HepG2 (cell line): ENCODE data around the gene GMFB. TPM values are rescaled to one million over a fixed set of nuclear protein-coding genes. Genes with fewer than 3 reads are reported as not detected.

ENCODE experiments used
- CREB1 ChIP-seq, 2 experiments: fragments of 450-650 bp in 1 of 2; IDR thresholded peaks; 2 replicates each; pipeline ENCODE4 v1.6.1; 2016 to 2017; ENCODE audit warnings: control low read depth in 1 of 2, mild to moderate bottlenecking in 1 of 2, missing compliant biosample characterization in 1 of 2, missing genetic modification characterization in 1 of 2
- DMAP1 ChIP-seq: IDR thresholded peaks from 2 replicates; pipeline ENCODE4 v1.6.1; 2016
- GZF1 ChIP-seq: sonication (generic); formaldehyde crosslinking; IDR thresholded peaks from 2 replicates; pipeline ENCODE4 v1.5.1; 2020; ENCODE audit warnings: mild to moderate bottlenecking, missing genetic modification reagents
- HCFC1 ChIP-seq: fragments of 150-350 bp; IDR thresholded peaks from 2 replicates; pipeline ENCODE4 v1.6.1; 2014; ENCODE audit warnings: low read depth, low read length
- HMG20A ChIP-seq: IDR thresholded peaks from 2 replicates; pipeline ENCODE4 v1.6.1; 2016; ENCODE audit warnings: borderline replicate concordance
- KLF16 ChIP-seq, 2 experiments: sonication (generic) in 1 of 2; formaldehyde crosslinking in 1 of 2; IDR thresholded peaks; 2 replicates each; pipeline versions ENCODE4 v1.6.1 to v1.8.0; 2016 to 2023; ENCODE audit warnings: missing genetic modification reagents in 2 of 2, missing compliant biosample characterization in 1 of 2
- MTF2 ChIP-seq: sonication (generic); formaldehyde crosslinking; IDR thresholded peaks from 2 replicates; pipeline ENCODE4 v1.5.0; 2020; ENCODE audit warnings: missing genetic modification reagents, borderline replicate concordance
- NCOR1 ChIP-seq: fragments of 200-600 bp; sonication (generic); IDR thresholded peaks from 2 replicates; pipeline ENCODE4 v1.7.0; 2017; ENCODE audit warnings: antibody characterized with exemption, low read length, borderline replicate concordance
- NONO ChIP-seq, 2 experiments: fragments of 450-650 bp in 1 of 2; sonication (generic) in 1 of 2; formaldehyde crosslinking in 1 of 2; IDR thresholded peaks in 1 of 2; conservative IDR thresholded peaks in 1 of 2; 2 replicates each; pipeline versions ENCODE4 v1.6.1 to v1.8.0; 2017 to 2022; ENCODE audit warnings: mild to moderate bottlenecking in 1 of 2, missing genetic modification reagents in 1 of 2, moderate library complexity in 1 of 2
- ONECUT2 ChIP-seq: sonication (generic); formaldehyde crosslinking; IDR thresholded peaks from 2 replicates; pipeline ENCODE4 v1.4.0; 2020; ENCODE audit warnings: missing genetic modification reagents
- RAD21 ChIP-seq: fragments of 450-650 bp; formaldehyde crosslinking; IDR thresholded peaks from 2 replicates; pipeline ENCODE4 v1.5.0; 2020; ENCODE audit warnings: mild to moderate bottlenecking
- RFX5 ChIP-seq: IDR thresholded peaks from 2 replicates; pipeline ENCODE4 v1.6.1; 2011; ENCODE audit warnings: low read depth, low read length, improper control_type of control experiment
- SRF ChIP-seq: IDR thresholded peaks from 2 replicates; pipeline ENCODE4 v1.6.1; 2011; ENCODE audit warnings: mild to moderate bottlenecking, low read depth, low read length, moderate library complexity
- TGIF2 ChIP-seq: IDR thresholded peaks from 2 replicates; pipeline ENCODE4 v1.6.1; 2016; ENCODE audit warnings: control low read depth, missing compliant biosample characterization
- ZNF260 ChIP-seq: sonication (generic); formaldehyde crosslinking; IDR thresholded peaks from 2 replicates; pipeline ENCODE4 v1.4.0; 2020; ENCODE audit warnings: missing genetic modification reagents, low read depth, mild to moderate bottlenecking, borderline replicate concordance
- ZNF644 ChIP-seq: IDR thresholded peaks from 2 replicates; pipeline ENCODE4 v1.6.1; 2016; ENCODE audit warnings: low read depth
- polyA plus RNA-seq, 8 experiments: library from polyadenylated mRNA; depleted of rRNA in 3 of 8; stranded (reverse) in 7 of 8; unstranded in 1 of 8; fragments of >200 nt; fragmentation: Illumina TruSeq in 4 of 8; extraction: Trizol in 4 of 8; gene quantifications; 2 replicates each; pipeline versions ENCODE4 v1.2.1 to v1.2.3, GENCODE V29; 2011 to 2016; ENCODE audit warnings: low read depth in 4 of 8, missing spikeins in 1 of 8, mixed read lengths in 1 of 8; ENCODE audit not compliant: insufficient read depth in 1 of 8
- total RNA-seq, 5 experiments: library from RNA; depleted of rRNA; stranded (reverse); fragments of >200 nt; fragmentation: Illumina TruSeq; extraction: Trizol; gene quantifications; 2 replicates each; pipeline ENCODE4 v1.2.3, GENCODE V29; 2016; ENCODE audit warnings: low read depth in 1 of 5
- TF ChIP-seq, protein P1 (sequence below): sonication (generic); formaldehyde crosslinking; IDR thresholded peaks from 2 replicates; pipeline ENCODE4 v1.9.0; 2022; ENCODE audit warnings: missing genetic modification reagents, mild to moderate bottlenecking, borderline replicate concordance
- TF ChIP-seq, protein P2 (sequence below): sonication (generic); formaldehyde crosslinking; IDR thresholded peaks from 2 replicates; pipeline ENCODE4 v1.8.0; 2022; ENCODE audit warnings: missing genetic modification reagents, mild to moderate bottlenecking, borderline replicate concordance
- TF ChIP-seq, protein P3 (sequence below): IDR thresholded peaks from 2 replicates; pipeline ENCODE4 v1.4.0; 2020; ENCODE audit warnings: mild to moderate bottlenecking, missing genetic modification reagents
- TF ChIP-seq, protein P4 (sequence below): sonication (generic); formaldehyde crosslinking; IDR thresholded peaks from 2 replicates; pipeline ENCODE4 v1.4.0; 2020; ENCODE audit warnings: missing genetic modification reagents, borderline replicate concordance

Gene GMFB
- total and polyA plus RNA-seq, 2 of the 13 experiments (the other 11 are each of a cell fraction or from before 2014, with no cell fraction given): 17.3 to 68.2 TPM

DNA sequence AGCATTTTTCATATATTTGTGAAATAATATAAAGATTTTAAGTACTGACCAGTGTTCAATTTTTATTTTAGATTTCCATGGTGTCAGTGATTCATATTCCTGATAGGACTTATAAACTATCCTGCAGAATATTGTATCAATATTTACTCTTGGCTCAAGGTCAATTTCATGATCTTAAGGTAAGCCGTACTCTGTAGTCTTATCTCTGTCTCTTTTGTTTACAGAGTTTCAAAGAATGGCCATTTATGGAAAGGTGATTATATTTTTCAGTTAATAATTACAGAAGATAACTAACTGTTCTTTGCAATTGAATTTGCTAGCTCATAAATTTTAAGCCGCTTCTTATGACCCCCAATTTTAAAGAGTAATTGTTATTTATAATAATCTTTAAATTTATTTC, 48.9 kb upstream of the GMFB start (continued):
- TF ChIP-seq, protein P1, sequence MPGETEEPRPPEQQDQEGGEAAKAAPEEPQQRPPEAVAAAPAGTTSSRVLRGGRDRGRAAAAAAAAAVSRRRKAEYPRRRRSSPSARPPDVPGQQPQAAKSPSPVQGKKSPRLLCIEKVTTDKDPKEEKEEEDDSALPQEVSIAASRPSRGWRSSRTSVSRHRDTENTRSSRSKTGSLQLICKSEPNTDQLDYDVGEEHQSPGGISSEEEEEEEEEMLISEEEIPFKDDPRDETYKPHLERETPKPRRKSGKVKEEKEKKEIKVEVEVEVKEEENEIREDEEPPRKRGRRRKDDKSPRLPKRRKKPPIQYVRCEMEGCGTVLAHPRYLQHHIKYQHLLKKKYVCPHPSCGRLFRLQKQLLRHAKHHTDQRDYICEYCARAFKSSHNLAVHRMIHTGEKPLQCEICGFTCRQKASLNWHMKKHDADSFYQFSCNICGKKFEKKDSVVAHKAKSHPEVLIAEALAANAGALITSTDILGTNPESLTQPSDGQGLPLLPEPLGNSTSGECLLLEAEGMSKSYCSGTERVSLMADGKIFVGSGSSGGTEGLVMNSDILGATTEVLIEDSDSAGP: no peak
- TF ChIP-seq ZNF644 (CRISPR knock-in tag): no peak
- TF ChIP-seq RAD21 (CRISPR knock-in tag): no peak
- TF ChIP-seq NONO (IDR thresholded peaks at IDR 0.05): no peak
- no peak for TF ChIP-seq NONO (CRISPR knock-in tag; conservative IDR thresholded peaks at IDR 0.05)
- no peak for TF ChIP-seq KLF16 (CRISPR knock-in tag; IDR thresholded peaks at IDR 0.05)
- no peak for TF ChIP-seq CREB1 (IDR thresholded peaks at IDR 0.05)
- peak; percentile 48; the same call in 1 of the 2 replicates for TF ChIP-seq CREB1 (CRISPR knock-in tag; IDR thresholded peaks at IDR 0.05)
- TF ChIP-seq TGIF2: no peak
- peak; percentile 85; the same call in 1 of the 2 replicates for TF ChIP-seq NCOR1
- TF ChIP-seq HCFC1: no peak
- TF ChIP-seq, protein P2, sequence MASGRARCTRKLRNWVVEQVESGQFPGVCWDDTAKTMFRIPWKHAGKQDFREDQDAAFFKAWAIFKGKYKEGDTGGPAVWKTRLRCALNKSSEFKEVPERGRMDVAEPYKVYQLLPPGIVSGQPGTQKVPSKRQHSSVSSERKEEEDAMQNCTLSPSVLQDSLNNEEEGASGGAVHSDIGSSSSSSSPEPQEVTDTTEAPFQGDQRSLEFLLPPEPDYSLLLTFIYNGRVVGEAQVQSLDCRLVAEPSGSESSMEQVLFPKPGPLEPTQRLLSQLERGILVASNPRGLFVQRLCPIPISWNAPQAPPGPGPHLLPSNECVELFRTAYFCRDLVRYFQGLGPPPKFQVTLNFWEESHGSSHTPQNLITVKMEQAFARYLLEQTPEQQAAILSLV (CRISPR knock-in tag): no peak
- TF ChIP-seq, protein P3, sequence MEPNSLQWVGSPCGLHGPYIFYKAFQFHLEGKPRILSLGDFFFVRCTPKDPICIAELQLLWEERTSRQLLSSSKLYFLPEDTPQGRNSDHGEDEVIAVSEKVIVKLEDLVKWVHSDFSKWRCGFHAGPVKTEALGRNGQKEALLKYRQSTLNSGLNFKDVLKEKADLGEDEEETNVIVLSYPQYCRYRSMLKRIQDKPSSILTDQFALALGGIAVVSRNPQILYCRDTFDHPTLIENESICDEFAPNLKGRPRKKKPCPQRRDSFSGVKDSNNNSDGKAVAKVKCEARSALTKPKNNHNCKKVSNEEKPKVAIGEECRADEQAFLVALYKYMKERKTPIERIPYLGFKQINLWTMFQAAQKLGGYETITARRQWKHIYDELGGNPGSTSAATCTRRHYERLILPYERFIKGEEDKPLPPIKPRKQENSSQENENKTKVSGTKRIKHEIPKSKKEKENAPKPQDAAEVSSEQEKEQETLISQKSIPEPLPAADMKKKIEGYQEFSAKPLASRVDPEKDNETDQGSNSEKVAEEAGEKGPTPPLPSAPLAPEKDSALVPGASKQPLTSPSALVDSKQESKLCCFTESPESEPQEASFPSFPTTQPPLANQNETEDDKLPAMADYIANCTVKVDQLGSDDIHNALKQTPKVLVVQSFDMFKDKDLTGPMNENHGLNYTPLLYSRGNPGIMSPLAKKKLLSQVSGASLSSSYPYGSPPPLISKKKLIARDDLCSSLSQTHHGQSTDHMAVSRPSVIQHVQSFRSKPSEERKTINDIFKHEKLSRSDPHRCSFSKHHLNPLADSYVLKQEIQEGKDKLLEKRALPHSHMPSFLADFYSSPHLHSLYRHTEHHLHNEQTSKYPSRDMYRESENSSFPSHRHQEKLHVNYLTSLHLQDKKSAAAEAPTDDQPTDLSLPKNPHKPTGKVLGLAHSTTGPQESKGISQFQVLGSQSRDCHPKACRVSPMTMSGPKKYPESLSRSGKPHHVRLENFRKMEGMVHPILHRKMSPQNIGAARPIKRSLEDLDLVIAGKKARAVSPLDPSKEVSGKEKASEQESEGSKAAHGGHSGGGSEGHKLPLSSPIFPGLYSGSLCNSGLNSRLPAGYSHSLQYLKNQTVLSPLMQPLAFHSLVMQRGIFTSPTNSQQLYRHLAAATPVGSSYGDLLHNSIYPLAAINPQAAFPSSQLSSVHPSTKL: peak; percentile 89
- no peak for TF ChIP-seq DMAP1 (CRISPR knock-in tag)
- TF ChIP-seq SRF: peak; percentile 96
- peak; percentile 83; the same call in 1 of the 2 replicates for TF ChIP-seq HMG20A (CRISPR knock-in tag)
- TF ChIP-seq ONECUT2: no peak
- TF ChIP-seq ZNF260: no peak
- TF ChIP-seq, protein P4, sequence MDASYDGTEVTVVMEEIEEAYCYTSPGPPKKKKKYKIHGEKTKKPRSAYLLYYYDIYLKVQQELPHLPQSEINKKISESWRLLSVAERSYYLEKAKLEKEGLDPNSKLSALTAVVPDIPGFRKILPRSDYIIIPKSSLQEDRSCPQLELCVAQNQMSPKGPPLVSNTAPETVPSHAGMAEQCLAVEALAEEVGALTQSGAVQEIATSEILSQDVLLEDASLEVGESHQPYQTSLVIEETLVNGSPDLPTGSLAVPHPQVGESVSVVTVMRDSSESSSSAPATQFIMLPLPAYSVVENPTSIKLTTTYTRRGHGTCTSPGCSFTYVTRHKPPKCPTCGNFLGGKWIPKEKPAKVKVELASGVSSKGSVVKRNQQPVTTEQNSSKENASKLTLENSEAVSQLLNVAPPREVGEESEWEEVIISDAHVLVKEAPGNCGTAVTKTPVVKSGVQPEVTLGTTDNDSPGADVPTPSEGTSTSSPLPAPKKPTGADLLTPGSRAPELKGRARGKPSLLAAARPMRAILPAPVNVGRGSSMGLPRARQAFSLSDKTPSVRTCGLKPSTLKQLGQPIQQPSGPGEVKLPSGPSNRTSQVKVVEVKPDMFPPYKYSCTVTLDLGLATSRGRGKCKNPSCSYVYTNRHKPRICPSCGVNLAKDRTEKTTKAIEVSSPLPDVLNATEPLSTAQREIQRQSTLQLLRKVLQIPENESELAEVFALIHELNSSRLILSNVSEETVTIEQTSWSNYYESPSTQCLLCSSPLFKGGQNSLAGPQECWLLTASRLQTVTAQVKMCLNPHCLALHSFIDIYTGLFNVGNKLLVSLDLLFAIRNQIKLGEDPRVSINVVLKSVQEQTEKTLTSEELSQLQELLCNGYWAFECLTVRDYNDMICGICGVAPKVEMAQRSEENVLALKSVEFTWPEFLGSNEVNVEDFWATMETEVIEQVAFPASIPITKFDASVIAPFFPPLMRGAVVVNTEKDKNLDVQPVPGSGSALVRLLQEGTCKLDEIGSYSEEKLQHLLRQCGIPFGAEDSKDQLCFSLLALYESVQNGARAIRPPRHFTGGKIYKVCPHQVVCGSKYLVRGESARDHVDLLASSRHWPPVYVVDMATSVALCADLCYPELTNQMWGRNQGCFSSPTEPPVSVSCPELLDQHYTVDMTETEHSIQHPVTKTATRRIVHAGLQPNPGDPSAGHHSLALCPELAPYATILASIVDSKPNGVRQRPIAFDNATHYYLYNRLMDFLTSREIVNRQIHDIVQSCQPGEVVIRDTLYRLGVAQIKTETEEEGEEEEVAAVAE (CRISPR knock-in tag): no peak
- no peak for TF ChIP-seq RFX5
- no peak for TF ChIP-seq MTF2 (CRISPR knock-in tag)
- no peak for TF ChIP-seq GZF1 (CRISPR knock-in tag)
